NB4 (cell line): ENCODE measurements around the gene CCP110.

Source experiments
- CTCF ChIP-seq: IDR thresholded peaks from one replicate; pipeline ENCODE4 v1.5.1; 2012; ENCODE audit warnings: low read depth, low read length
- MAX ChIP-seq: IDR thresholded peaks from 2 replicates; pipeline ENCODE4 v1.6.1; 2011; ENCODE audit warnings: low read depth, low read length
- MYC ChIP-seq: IDR thresholded peaks from 2 replicates; pipeline ENCODE4 v1.6.1; 2011; ENCODE audit warnings: low read depth, low read length
- POLR2A ChIP-seq: IDR thresholded peaks from 2 replicates; pipeline ENCODE4 v1.6.1; 2011; ENCODE audit warnings: mild to moderate bottlenecking; ENCODE audit not compliant: insufficient read length; ENCODE audit errors: extremely low read depth

GRCh38 chr16:19512297-19512696, 11.4 kb upstream of the CCP110 start:
- TF ChIP-seq CTCF (no peak), POLR2A (no peak), MYC (no peak), MAX (no peak)
